HEK293 (cell line): ENCODE measurements around the gene UTRN.

Source experiments
- CTCF ChIA-PET: fragments of 350-600 bp; formaldehyde crosslinking; extraction: SDS; loops from one replicate; lab custom pipeline; 2021; ENCODE audit warnings: antibody characterized with exemption; lab: Yijun Ruan, JAX
- POLR2A ChIA-PET: fragments of 300-600 bp; formaldehyde crosslinking; extraction: SDS; loops from one replicate; lab custom pipeline; 2020; ENCODE audit warnings: antibody characterized with exemption, inconsistent platforms; lab: Yijun Ruan, JAX
- H3K27ac ChIP-seq: fragments of 200-500 bp; sonication (Bioruptor generic); 2 replicates; pipeline ENCODE4 v1.5.1; 2014; ENCODE audit warnings: low read depth, low read length, control low read depth, inconsistent platforms; ENCODE audit errors: extremely low read depth
- H3K36me3 ChIP-seq, 2 experiments: fragments of 200-500 bp in 1 of 2; sonication (Bioruptor generic) in 1 of 2; 1 replicate in 1 of 2; 2 replicates in 1 of 2; pipeline ENCODE4 v1.5.1; 2014 to 2017; ENCODE audit warnings: inconsistent platforms in 2 of 2, low read length in 2 of 2; ENCODE audit not compliant: control insufficient read depth in 2 of 2, insufficient read depth in 1 of 2
- H3K4me1 ChIP-seq: fragments of 200-500 bp; sonication (Bioruptor generic); 2 replicates; pipeline ENCODE4 v1.5.1; 2014; ENCODE audit warnings: mild to moderate bottlenecking, low read length, inconsistent platforms; ENCODE audit not compliant: control insufficient read depth, insufficient read depth
- H3K4me3 ChIP-seq: 2 replicates; pipeline ENCODE4 v1.5.1; 2011; ENCODE audit warnings: low read depth, mild to moderate bottlenecking, control low read depth, low read length, moderate library complexity
- H3K9me3 ChIP-seq: fragments of 200-500 bp; sonication (Bioruptor generic); 2 replicates; pipeline ENCODE4 v1.5.1; 2014; ENCODE audit warnings: low read depth, low read length, inconsistent platforms; ENCODE audit not compliant: control insufficient read depth, insufficient read depth
- FEZF1 ChIP-seq: fragments of 450-650 bp; formaldehyde crosslinking; IDR thresholded peaks from 2 replicates; pipeline ENCODE4 v1.5.1; 2016; ENCODE audit warnings: missing biosample characterization, missing genetic modification characterization
- GLIS1 ChIP-seq: fragments of 450-650 bp; formaldehyde crosslinking; IDR thresholded peaks from 2 replicates; pipeline ENCODE4 v1.5.1; 2016; ENCODE audit warnings: missing biosample characterization, missing genetic modification characterization
- SCRT2 ChIP-seq: fragments of 450-650 bp; formaldehyde crosslinking; IDR thresholded peaks from 2 replicates; pipeline ENCODE4 v1.5.1; 2016; ENCODE audit warnings: missing biosample characterization, missing genetic modification characterization
- SP2 ChIP-seq: fragments of 450-650 bp; formaldehyde crosslinking; IDR thresholded peaks from 2 replicates; pipeline ENCODE4 v1.5.1; 2016; ENCODE audit warnings: missing biosample characterization, missing genetic modification characterization
- WT1 ChIP-seq: fragments of 450-650 bp; formaldehyde crosslinking; IDR thresholded peaks from 2 replicates; pipeline ENCODE4 v1.5.1; 2016; ENCODE audit warnings: missing biosample characterization, missing genetic modification characterization
- ZBTB17 ChIP-seq: fragments of 450-650 bp; formaldehyde crosslinking; IDR thresholded peaks from 2 replicates; pipeline ENCODE4 v1.5.1; 2016; ENCODE audit warnings: missing biosample characterization, missing genetic modification characterization
- ZIC2 ChIP-seq: fragments of 450-650 bp; formaldehyde crosslinking; IDR thresholded peaks from 2 replicates; pipeline ENCODE4 v1.5.1; 2016; ENCODE audit warnings: missing biosample characterization, missing genetic modification characterization
- ZNF341 ChIP-seq: fragments of 450-650 bp; formaldehyde crosslinking; IDR thresholded peaks from 2 replicates; pipeline ENCODE4; 2016; ENCODE audit warnings: low read depth, missing biosample characterization, missing genetic modification characterization
- ZNF585B ChIP-seq: fragments of 450-650 bp; formaldehyde crosslinking; IDR thresholded peaks from 2 replicates; pipeline ENCODE4 v1.5.1; 2016; ENCODE audit warnings: missing biosample characterization, missing genetic modification characterization
- ZNF768 ChIP-seq: fragments of 450-650 bp; formaldehyde crosslinking; IDR thresholded peaks from 2 replicates; pipeline ENCODE4 v1.5.1; 2018; ENCODE audit warnings: missing biosample characterization, mild to moderate bottlenecking, missing genetic modification characterization
- ZSCAN23 ChIP-seq: fragments of 450-650 bp; formaldehyde crosslinking; IDR thresholded peaks from 2 replicates; pipeline ENCODE4 v1.5.1; 2016; ENCODE audit warnings: missing biosample characterization, missing genetic modification characterization
- TF ChIP-seq, protein P1 (sequence below): fragments of 450-650 bp; formaldehyde crosslinking; conservative IDR thresholded peaks from 2 replicates; pipeline ENCODE4 v1.5.1; 2016; ENCODE audit warnings: low read depth, missing biosample characterization, missing genetic modification characterization
- TF ChIP-seq, protein P2 (sequence below): fragments of 450-650 bp; formaldehyde crosslinking; IDR thresholded peaks from 2 replicates; pipeline ENCODE4 v1.5.1; 2017; ENCODE audit warnings: missing biosample characterization, missing genetic modification characterization

UTRN gene

DNA sequence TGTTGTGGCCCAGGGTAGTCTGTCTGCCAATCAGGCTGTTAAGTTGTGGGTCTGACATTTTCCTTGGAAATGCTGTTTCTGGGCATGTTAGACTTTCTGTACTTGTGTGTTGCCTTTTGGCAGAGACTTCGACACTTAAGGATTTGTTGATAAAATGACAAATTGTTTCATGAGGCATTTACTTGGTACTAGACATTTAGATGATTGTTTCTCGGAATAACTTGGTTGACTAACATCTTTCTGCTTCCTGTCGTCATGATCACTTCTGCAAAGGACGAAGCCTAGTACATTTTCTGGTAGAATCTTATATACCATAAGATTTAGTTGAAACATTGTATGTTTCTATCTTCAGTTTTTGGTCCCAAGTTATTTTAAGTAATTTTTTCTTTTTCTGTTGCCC lies 34.1 kb downstream of the UTRN start:
- no peak for TF ChIP-seq SP2
- 0 out of 2 replicates have a peak, but pooled peaks have one; percentile 18 for TF ChIP-seq ZNF585B (tag by site-specific recombination)
- Histone ChIP-seq H3K36me3 (no peaks in the 10 kb centered on the region), H3K27ac (no peak overlapping the region), H3K4me3 (no peak overlapping the region), H3K4me1 (peaks cover 17% of the 10 kb centered on the region), H3K9me3 (no peaks in the 10 kb centered on the region)
- ChIA-PET CTCF (interaction anchor here (0.7 kb wide), 1 partner anchor 232 kb away, joined by 4 read pairs; no protein-coding TSS in a partner anchor), POLR2A (no interaction called here)

DNA sequence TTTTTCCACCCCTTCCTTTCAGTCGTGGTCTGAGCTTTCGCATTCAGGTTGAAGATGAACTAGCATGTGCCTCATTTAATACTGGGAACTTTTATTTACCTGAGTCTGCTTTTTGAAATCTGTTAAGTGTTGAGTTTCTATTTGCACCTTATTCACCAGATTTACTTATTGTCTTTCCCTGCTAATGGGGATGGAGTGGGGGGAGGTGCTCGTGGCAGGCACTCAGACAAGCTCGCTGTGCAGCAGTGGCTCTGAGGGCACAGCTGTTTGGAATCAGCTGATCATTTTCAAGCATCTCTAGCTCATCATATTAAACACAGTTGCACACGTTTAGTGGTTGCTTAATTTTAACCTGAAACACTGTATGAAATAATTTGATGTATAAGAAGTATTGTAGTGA lies 35.6 kb downstream of the UTRN start:
- no peak overlapping the region for H3K27ac ChIP-seq
- no peaks in the 10 kb centered on the region for H3K36me3 ChIP-seq
- ChIA-PET CTCF (interaction anchor here (0.6 kb wide), 2 partner anchors 161 to 1516 kb away, joined by 3 read pairs; no protein-coding TSS in a partner anchor), POLR2A (no interaction called here)
- H3K4me1 ChIP-seq: peaks cover 10% of the 10 kb centered on the region
- TF ChIP-seq SP2: no peak
- peak; percentile 33; the same call in 1 of the 2 replicates for TF ChIP-seq ZNF341 (tag by site-specific recombination)
- H3K4me3 ChIP-seq: no peak overlapping the region
- no peaks in the 10 kb centered on the region for H3K9me3 ChIP-seq

DNA sequence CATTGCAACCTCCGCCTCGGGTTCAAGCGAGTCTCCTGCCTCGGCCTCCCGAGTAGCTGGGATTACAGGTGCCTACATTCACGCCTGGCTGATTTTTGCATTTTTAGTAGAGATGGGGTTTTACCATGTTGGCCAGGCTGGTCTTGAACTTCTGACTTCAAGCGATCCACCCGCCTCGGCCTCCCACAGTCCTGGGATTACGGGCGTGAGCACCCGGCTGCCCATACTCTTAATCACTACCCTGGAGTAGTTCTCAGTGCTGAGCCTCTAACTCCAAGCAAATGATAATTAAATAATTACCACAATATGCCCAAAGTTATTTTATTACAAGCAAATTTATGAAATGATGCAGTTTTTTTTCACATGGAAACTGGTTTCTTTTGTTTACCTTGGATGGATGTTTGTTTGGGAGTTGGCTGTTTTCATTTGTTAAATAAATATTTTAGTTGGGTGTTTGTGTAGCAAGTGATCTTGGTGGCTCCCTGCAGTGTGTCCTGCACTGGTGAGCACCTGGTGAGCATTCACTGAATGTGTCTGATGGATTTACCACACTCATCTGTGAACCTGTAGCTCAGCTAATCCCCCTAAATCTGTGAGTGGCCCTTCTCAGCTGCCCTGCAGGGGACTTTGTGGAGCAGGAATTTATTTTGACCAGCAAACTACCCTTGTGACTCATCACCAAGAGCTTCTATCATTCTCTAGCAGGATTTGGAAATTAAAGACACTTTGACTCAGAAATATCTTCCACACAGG lies 36.9 kb downstream of the UTRN start:
- peak; percentile 50; the same call in 1 of the 2 replicates for TF ChIP-seq FEZF1
- peak; percentile 46; the same call in 1 of the 2 replicates for TF ChIP-seq SCRT2 (tag by site-specific recombination)
- TF ChIP-seq, protein P1, sequence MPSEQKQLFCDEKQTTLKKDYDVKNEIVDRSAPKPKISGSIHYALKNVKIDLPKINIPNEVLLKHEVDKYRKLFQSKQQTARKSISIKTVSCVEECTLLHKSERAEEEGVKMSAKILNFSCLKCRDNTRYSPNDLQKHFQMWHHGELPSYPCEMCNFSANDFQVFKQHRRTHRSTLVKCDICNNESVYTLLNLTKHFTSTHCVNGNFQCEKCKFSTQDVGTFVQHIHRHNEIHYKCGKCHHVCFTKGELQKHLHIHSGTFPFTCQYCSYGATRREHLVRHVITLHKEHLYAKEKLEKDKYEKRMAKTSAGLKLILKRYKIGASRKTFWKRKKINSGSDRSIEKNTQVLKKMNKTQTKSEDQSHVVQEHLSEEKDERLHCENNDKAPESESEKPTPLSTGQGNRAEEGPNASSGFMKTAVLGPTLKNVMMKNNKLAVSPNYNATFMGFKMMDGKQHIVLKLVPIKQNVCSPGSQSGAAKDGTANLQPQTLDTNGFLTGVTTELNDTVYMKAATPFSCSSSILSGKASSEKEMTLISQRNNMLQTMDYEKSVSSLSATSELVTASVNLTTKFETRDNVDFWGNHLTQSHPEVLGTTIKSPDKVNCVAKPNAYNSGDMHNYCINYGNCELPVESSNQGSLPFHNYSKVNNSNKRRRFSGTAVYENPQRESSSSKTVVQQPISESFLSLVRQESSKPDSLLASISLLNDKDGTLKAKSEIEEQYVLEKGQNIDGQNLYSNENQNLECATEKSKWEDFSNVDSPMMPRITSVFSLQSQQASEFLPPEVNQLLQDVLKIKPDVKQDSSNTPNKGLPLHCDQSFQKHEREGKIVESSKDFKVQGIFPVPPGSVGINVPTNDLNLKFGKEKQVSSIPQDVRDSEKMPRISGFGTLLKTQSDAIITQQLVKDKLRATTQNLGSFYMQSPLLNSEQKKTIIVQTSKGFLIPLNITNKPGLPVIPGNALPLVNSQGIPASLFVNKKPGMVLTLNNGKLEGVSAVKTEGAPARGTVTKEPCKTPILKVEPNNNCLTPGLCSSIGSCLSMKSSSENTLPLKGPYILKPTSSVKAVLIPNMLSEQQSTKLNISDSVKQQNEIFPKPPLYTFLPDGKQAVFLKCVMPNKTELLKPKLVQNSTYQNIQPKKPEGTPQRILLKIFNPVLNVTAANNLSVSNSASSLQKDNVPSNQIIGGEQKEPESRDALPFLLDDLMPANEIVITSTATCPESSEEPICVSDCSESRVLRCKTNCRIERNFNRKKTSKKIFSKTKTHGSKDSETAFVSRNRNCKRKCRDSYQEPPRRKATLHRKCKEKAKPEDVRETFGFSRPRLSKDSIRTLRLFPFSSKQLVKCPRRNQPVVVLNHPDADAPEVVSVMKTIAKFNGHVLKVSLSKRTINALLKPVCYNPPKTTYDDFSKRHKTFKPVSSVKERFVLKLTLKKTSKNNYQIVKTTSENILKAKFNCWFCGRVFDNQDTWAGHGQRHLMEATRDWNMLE (tag by site-specific recombination): no peak
- TF ChIP-seq, protein P2, sequence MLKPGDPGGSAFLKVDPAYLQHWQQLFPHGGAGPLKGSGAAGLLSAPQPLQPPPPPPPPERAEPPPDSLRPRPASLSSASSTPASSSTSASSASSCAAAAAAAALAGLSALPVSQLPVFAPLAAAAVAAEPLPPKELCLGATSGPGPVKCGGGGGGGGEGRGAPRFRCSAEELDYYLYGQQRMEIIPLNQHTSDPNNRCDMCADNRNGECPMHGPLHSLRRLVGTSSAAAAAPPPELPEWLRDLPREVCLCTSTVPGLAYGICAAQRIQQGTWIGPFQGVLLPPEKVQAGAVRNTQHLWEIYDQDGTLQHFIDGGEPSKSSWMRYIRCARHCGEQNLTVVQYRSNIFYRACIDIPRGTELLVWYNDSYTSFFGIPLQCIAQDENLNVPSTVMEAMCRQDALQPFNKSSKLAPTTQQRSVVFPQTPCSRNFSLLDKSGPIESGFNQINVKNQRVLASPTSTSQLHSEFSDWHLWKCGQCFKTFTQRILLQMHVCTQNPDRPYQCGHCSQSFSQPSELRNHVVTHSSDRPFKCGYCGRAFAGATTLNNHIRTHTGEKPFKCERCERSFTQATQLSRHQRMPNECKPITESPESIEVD: peak; percentile 46
- TF ChIP-seq ZBTB17 (tag by site-specific recombination): 0 out of 2 replicates have a peak, but pooled peaks have one; percentile 14
- peak; percentile 67 for TF ChIP-seq ZIC2
- TF ChIP-seq ZNF768 (tag by site-specific recombination): no peak
- TF ChIP-seq WT1 (tag by site-specific recombination): peak; percentile 57
- TF ChIP-seq ZSCAN23: no peak
- TF ChIP-seq GLIS1 (tag by site-specific recombination): 0 out of 2 replicates have a peak, but pooled peaks have one; percentile 23
- TF ChIP-seq, all 188 proteins: peak for 7
- POLR2A ChIA-PET: no interaction called here
- Histone ChIP-seq H3K4me3 (no peak overlapping the region), H3K27ac (no peak overlapping the region), H3K4me1 (peaks cover 10% of the 10 kb centered on the region), H3K9me3 (no peaks in the 10 kb centered on the region), H3K36me3 (no peaks in the 10 kb centered on the region)
- CTCF ChIA-PET: interaction anchor here (0.6 to 0.8 kb wide), 3 partner anchors 21 to 1606 kb away, joined by 3 to 4 read pairs (median 3); no protein-coding TSS in a partner anchor
